ENCODE data around the gene EXOC1. TPM values are rescaled to one million over a fixed set of nuclear protein-coding genes. Genes with fewer than 3 reads are reported as not detected.
A peak's percentile ranks its signal among the peaks of the same experiment; 100 is the strongest.

The EXOC1 gene
- total RNA-seq, 1 experiment from 2014 or later, result 21.2 TPM

DNA sequence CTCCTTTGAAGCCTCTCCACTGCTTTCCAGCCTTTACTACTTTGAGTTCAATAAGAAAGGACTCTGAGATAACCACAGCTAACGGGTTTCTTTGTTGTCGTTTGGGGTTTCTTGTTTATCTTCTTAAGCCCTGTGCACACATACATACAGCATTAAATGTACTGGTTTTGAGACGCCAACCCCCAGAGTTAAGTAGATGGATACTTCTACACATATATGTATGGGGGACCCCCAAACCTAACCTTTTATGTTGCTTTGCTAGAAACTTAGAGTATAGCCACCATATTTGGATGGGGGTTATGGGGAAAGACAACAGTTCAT is 96.0 kb downstream of the EXOC1 start:
- peaks cover 28 to 31% of the 10 kb centered on the region in 2 experiments for H3K4me1 Mint-ChIP-seq
- no peaks in the 10 kb centered on the region; the same call in 1 of the 2 replicates for H3K27me3 Mint-ChIP-seq (ENCODE audit: low read depth)
- Histone ChIP-seq H4K5ac (ENCODE audit: insufficient read length, low read depth, low read length) (no peak overlapping the region), H3K79me1 (ENCODE audit: insufficient read depth, low read depth, low read length, poor library complexity, severe bottlenecking) (no peaks in the 10 kb centered on the region), H4K20me1 (ENCODE audit: control insufficient read depth, insufficient read depth, insufficient read length) (no peaks in the 10 kb centered on the region), H3K23ac (ENCODE audit: insufficient read length, low read depth, low read length) (no peak overlapping the region), H4K8ac (replicated peaks; ENCODE audit: insufficient read length, low read depth, low read length) (no peak overlapping the region), H2BK15ac (ENCODE audit: low read depth, low read length) (no peak overlapping the region), H3K56ac (ENCODE audit: insufficient read length, low read depth, low read length) (no peak overlapping the region), H3K27me3 (ENCODE audit: insufficient read depth, low read length) (no peaks in the 10 kb centered on the region), H3T11ph (ENCODE audit: low read length) (no peak overlapping the region), H2AFZ (ENCODE audit: low read length) (no peak overlapping the region), H3K23me2 (ENCODE audit: insufficient read length, low read depth, low read length, poor library complexity, severe bottlenecking) (no peaks in the 10 kb centered on the region), H3K4me2 (ENCODE audit: insufficient read depth, insufficient read length, low read length) (peak overlapping the region; percentile 57), H3K4me1 (ENCODE audit: insufficient read depth, low read length) (peaks cover 2% of the 10 kb centered on the region; the same call in 1 of the 2 replicates), H4K91ac (ENCODE audit: insufficient read length, low read depth, low read length) (no peak overlapping the region), H3K18ac (ENCODE audit: insufficient read length, low read depth, low read length) (no peak overlapping the region), H3K4ac (ENCODE audit: low read depth, low read length) (no peak overlapping the region), H2BK5ac (ENCODE audit: insufficient read length, low read length) (no peak overlapping the region), H3K9me3 (ENCODE audit: control insufficient read depth, low read depth, low read length) (no peaks in the 10 kb centered on the region), H3K9ac (ENCODE audit: extremely low read depth, insufficient read length, low read length) (peak overlapping the region; percentile 71), H2BK120ac (ENCODE audit: low read depth, low read length, poor library complexity, severe bottlenecking) (no peak overlapping the region), H2BK20ac (ENCODE audit: low read depth, low read length, poor library complexity, severe bottlenecking) (no peak overlapping the region), H3K27ac (ENCODE audit: insufficient read length, low read depth, low read length) (peak overlapping the region; percentile 37), H3K79me2 (ENCODE audit: insufficient read depth, low read length) (no peaks in the 10 kb centered on the region), H2BK12ac (ENCODE audit: insufficient read length, low read depth, low read length) (no peak overlapping the region), H2AK5ac (ENCODE audit: insufficient read length, low read length) (no peak overlapping the region), H3K14ac (ENCODE audit: insufficient read depth, low read length) (no peak overlapping the region)
- no peak for DNase-seq
- peak overlapping the region; percentile 88 to 93 for H3K4me3 Mint-ChIP-seq
- H3K36me3 Mint-ChIP-seq (ENCODE audit: insufficient read depth in 1 of 3, low read depth in 3 of 3), result peaks cover 3 to 26% (median 7%) of the 10 kb centered on the region in 3 experiments; a peak in 5 of 7 replicates
- no peaks in the 10 kb centered on the region for H3K9me3 Mint-ChIP-seq
- no CpG with 5 or more reads among the region's 3 CpGs for WGBS (ENCODE audit: extremely low coverage, insufficient read length, low lambda C conversion rate)
- peak overlapping the region; percentile 86 to 96 (median 95); a peak in 6 of 7 replicates for H3K27ac Mint-ChIP-seq
- no peak for TF ChIP-seq CTCF (conservative IDR thresholded peaks at IDR 0.05)
